NCI-H1417 treated with DMSO at 0.1 percent for 48 hours (cell line): Measurements from ENCODE around the gene PCDHGC5.

Experiments used
- DNase-seq: peaks from one replicate; lab custom pipeline; 2025; lab: John Stamatoyannopoulos, UW

Gene PCDHGC5

GRCh38 chr5:141491323-141492167 is 2.7 kb downstream of the PCDHGC5 start:
- DNase-seq, result no peak

GRCh38 chr5:141492168-141492885 is 3.4 kb downstream of the PCDHGC5 start:
- DNase-seq, result no peak

GRCh38 chr5:141493500-141494422 is 4.9 kb downstream of the PCDHGC5 start:
- DNase-seq, result no peak

- DNase-seq, result no peak
Observed at GRCh38 chr5:141494761-141495452, 6.0 kb downstream of the PCDHGC5 start.

GRCh38 chr5:141495453-141495811 is 6.6 kb downstream of the PCDHGC5 start:
- no peak for DNase-seq

- DNase-seq, result no peak
Observed at GRCh38 chr5:141496038-141496437, 7.2 kb downstream of the PCDHGC5 start.

- DNase-seq, result no peak
Observed at GRCh38 chr5:141501761-141502160, 12.9 kb downstream of the PCDHGC5 start.

- DNase-seq, result no peak
Observed at GRCh38 chr5:141503681-141504080, 14.8 kb downstream of the PCDHGC5 start.

- DNase-seq, result no peak
Observed at GRCh38 chr5:141504216-141504615, 15.3 kb downstream of the PCDHGC5 start.

GRCh38 chr5:141506381-141507155 is 17.7 kb downstream of the PCDHGC5 start:
- no peak for DNase-seq

- no peak for DNase-seq
Observed at GRCh38 chr5:141507387-141508091, 18.7 kb downstream of the PCDHGC5 start.

- DNase-seq, result no peak
Observed at GRCh38 chr5:141508440-141508797, 19.5 kb downstream of the PCDHGC5 start.

- DNase-seq, result no peak
Observed at GRCh38 chr5:141508798-141509611, 20.1 kb downstream of the PCDHGC5 start.

- DNase-seq, result no peak
Observed at GRCh38 chr5:141510160-141510559, 21.3 kb downstream of the PCDHGC5 start.

GRCh38 chr5:141510850-141511601 is 22.1 kb downstream of the PCDHGC5 start:
- DNase-seq, result no peak

- DNase-seq, result no peak
Observed at GRCh38 chr5:141511771-141512325, 23.0 kb downstream of the PCDHGC5 start.

GRCh38 chr5:141512390-141512910 is 23.6 kb downstream of the PCDHGC5 start:
- no peak for DNase-seq
